NCI-H2196 (cell line): ENCODE results near the gene RCAN3.

Experiments used
- DNase-seq: peaks from one replicate; lab custom pipeline; 2025; ENCODE audit not compliant: unreplicated experiment; lab: John Stamatoyannopoulos, UW

Gene RCAN3

GRCh38 chr1:24572301-24572700, 69.7 kb downstream of the RCAN3 start:
- no peak for DNase-seq

GRCh38 chr1:24575905-24576587, 73.4 kb downstream of the RCAN3 start:
- DNase-seq, result no peak

GRCh38 chr1:24578846-24579245, 76.2 kb downstream of the RCAN3 start:
- no peak for DNase-seq

- no peak for DNase-seq
These were observed 78.1 kb downstream of the RCAN3 start for GRCh38 chr1:24580756-24581155.

- no peak for DNase-seq
These were observed 81.6 kb downstream of the RCAN3 start for GRCh38 chr1:24584171-24584647.

- no peak for DNase-seq
These were observed 83.5 kb downstream of the RCAN3 start for GRCh38 chr1:24586119-24586518.

- peak; percentile 59 for DNase-seq
These were observed 84.6 kb downstream of the RCAN3 start for GRCh38 chr1:24586970-24587820.

GRCh38 chr1:24588573-24588972, 85.9 kb downstream of the RCAN3 start:
- no peak for DNase-seq

GRCh38 chr1:24589200-24589599, 86.6 kb downstream of the RCAN3 start:
- no peak for DNase-seq
